ENCODE data around the gene TBC1D5. TPM values are rescaled to one million over a fixed set of nuclear protein-coding genes. Genes with fewer than 3 reads are reported as not detected.
A peak's percentile ranks its signal among the peaks of the same experiment; 100 is the strongest.

Gene TBC1D5
- total and polyA plus RNA-seq, 12 donors = 6.7 to 35.6 (median 30.5) TPM

GRCh38 chr3:17119201-17120072 is 623.0 kb downstream of the TBC1D5 start:
- WGBS, 2 donors = 84 to 86% methylated on average over 5 of the region's 5 CpGs
- DNase-seq = no peak
- peaks cover 0 to 7% (median 0%) of the 10 kb centered on the region in 11 donors for H3K9me3 ChIP-seq
- TF ChIP-seq CTCF (IDR thresholded peaks at IDR 0.05) = no peak
- no peak overlapping the region for H3K4me3 ChIP-seq
- no peaks in the 10 kb centered on the region for H3K36me3 ChIP-seq
- intact Hi-C loops (cut with DNase I) = no loop called here
- no peaks in the 10 kb centered on the region for H3K27me3 ChIP-seq
- no peak for ATAC-seq
- H3K4me1 ChIP-seq = no peaks in the 10 kb centered on the region
- H3K27ac ChIP-seq = no peak overlapping the region

- Histone ChIP-seq H3K4me1 (no peaks in the 10 kb centered on the region), H3K9me3 (peaks cover 0 to 7% (median 0%) of the 10 kb centered on the region in 11 donors), H3K27ac (no peak overlapping the region), H3K4me3 (no peak overlapping the region), H3K27me3 (no peaks in the 10 kb centered on the region), H3K36me3 (no peaks in the 10 kb centered on the region)
- WGBS, 2 donors = 91 to 92% methylated on average over 6 of the region's 6 CpGs
- no peak for TF ChIP-seq CTCF (IDR thresholded peaks at IDR 0.05)
- DNase-seq (no peak), ATAC-seq (peak in 1 of 8 donors; percentile 43)
- intact Hi-C loops (cut with DNase I) = no loop called here
These were observed 623.7 kb downstream of the TBC1D5 start for GRCh38 chr3:17118771-17119170.

DNA sequence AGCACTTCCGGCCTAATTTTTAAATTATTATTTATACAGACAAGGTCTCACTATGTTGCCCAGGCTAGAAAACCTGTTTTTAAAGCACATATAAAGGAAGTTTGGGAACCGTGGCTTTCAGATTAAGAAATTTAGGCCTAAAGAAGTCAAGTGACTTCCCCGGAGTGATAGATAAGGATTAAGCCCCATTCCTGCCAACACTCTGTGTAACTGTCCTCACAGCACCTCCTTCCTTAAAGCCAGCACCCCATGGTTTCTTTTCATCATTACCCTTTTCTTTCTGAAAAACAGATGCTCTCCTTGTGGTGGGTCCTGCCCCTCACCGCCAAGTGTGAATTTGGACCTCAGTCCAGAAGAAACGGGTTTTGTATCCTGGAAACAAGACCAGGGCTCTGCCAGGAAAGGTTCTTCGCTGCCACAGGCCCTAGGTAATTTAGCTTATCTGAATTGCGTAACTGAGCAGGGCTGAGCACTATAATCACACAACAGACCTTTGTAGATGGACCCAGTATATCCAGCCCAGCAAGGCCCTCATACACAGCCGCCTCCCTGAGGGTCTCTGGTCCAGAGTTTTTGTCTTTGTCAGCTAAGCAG is 626.3 kb downstream of the TBC1D5 start:
- Histone ChIP-seq H3K4me1 (no peaks in the 10 kb centered on the region), H3K4me3 (no peak overlapping the region), H3K27ac (no peak overlapping the region), H3K36me3 (no peaks in the 10 kb centered on the region), H3K27me3 (no peaks in the 10 kb centered on the region), H3K9me3 (no peaks in the 10 kb centered on the region)
- WGBS, 2 donors = 60 to 67% methylated on average over 8 of the region's 8 CpGs
- no peak for TF ChIP-seq CTCF (IDR thresholded peaks at IDR 0.05)
- ATAC-seq (peak in 2 of 8 donors; percentile 33 to 79), DNase-seq (no peak)
- intact Hi-C loops (cut with DNase I) = no loop called here

- ATAC-seq (no peak), DNase-seq (no peak)
- Histone ChIP-seq H3K27me3 (no peaks in the 10 kb centered on the region), H3K27ac (no peak overlapping the region), H3K36me3 (no peaks in the 10 kb centered on the region), H3K9me3 (no peaks in the 10 kb centered on the region), H3K4me3 (no peak overlapping the region), H3K4me1 (no peaks in the 10 kb centered on the region)
- intact Hi-C loops (cut with DNase I) = no loop called here
- TF ChIP-seq CTCF (IDR thresholded peaks at IDR 0.05) = no peak
- WGBS, 2 donors = 93 to 96% methylated on average over 3 of the region's 3 CpGs
These were observed 627.2 kb downstream of the TBC1D5 start for GRCh38 chr3:17115186-17115585.
